ENCODE measurements around the gene OR51E2.

DNA sequence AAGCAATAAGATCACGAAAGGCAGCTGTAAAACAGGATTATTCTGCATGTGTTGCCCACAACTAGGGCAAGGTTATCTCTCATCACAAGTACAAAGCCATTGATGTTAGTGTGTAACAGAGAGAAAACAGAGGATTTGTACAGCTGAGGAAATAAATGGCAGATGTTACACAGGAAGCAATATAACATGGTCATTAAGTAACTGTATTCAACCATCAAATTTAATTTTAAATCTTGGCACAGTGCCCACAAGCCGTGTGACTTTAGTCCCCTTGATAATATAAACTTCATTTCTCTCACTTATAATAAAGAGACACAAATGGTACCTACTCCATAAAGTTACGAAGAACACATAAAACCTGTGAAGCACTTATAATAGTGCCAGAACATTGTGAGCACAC lies 17.3 kb downstream of the OR51E2 start:
- TF ChIP-seq, protein P1, sequence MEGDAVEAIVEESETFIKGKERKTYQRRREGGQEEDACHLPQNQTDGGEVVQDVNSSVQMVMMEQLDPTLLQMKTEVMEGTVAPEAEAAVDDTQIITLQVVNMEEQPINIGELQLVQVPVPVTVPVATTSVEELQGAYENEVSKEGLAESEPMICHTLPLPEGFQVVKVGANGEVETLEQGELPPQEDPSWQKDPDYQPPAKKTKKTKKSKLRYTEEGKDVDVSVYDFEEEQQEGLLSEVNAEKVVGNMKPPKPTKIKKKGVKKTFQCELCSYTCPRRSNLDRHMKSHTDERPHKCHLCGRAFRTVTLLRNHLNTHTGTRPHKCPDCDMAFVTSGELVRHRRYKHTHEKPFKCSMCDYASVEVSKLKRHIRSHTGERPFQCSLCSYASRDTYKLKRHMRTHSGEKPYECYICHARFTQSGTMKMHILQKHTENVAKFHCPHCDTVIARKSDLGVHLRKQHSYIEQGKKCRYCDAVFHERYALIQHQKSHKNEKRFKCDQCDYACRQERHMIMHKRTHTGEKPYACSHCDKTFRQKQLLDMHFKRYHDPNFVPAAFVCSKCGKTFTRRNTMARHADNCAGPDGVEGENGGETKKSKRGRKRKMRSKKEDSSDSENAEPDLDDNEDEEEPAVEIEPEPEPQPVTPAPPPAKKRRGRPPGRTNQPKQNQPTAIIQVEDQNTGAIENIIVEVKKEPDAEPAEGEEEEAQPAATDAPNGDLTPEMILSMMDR (conservative IDR thresholded peaks at IDR 0.05; ENCODE audit: low read depth in 2 of 2), result no peak
- TF ChIP-seq POLR2AphosphoS5 (IDR thresholded peaks at IDR 0.05; ENCODE audit: low read depth) (no peak), EZH2phosphoT487 (IDR thresholded peaks at IDR 0.05; ENCODE audit: unreplicated experiment) (no peak), CREB1 (CRISPR knock-in tag; IDR thresholded peaks at IDR 0.05; ENCODE audit: low read depth) (no peak), STAT1 (IDR thresholded peaks at IDR 0.05; ENCODE audit: unreplicated experiment) (no peak), EZH2 (IDR thresholded peaks at IDR 0.05; ENCODE audit: low read depth, unreplicated experiment) (no peak)
- TF ChIP-seq, protein P2, sequence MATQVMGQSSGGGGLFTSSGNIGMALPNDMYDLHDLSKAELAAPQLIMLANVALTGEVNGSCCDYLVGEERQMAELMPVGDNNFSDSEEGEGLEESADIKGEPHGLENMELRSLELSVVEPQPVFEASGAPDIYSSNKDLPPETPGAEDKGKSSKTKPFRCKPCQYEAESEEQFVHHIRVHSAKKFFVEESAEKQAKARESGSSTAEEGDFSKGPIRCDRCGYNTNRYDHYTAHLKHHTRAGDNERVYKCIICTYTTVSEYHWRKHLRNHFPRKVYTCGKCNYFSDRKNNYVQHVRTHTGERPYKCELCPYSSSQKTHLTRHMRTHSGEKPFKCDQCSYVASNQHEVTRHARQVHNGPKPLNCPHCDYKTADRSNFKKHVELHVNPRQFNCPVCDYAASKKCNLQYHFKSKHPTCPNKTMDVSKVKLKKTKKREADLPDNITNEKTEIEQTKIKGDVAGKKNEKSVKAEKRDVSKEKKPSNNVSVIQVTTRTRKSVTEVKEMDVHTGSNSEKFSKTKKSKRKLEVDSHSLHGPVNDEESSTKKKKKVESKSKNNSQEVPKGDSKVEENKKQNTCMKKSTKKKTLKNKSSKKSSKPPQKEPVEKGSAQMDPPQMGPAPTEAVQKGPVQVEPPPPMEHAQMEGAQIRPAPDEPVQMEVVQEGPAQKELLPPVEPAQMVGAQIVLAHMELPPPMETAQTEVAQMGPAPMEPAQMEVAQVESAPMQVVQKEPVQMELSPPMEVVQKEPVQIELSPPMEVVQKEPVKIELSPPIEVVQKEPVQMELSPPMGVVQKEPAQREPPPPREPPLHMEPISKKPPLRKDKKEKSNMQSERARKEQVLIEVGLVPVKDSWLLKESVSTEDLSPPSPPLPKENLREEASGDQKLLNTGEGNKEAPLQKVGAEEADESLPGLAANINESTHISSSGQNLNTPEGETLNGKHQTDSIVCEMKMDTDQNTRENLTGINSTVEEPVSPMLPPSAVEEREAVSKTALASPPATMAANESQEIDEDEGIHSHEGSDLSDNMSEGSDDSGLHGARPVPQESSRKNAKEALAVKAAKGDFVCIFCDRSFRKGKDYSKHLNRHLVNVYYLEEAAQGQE (IDR thresholded peaks at IDR 0.05; ENCODE audit: unreplicated experiment), result no peak
- TF ChIP-seq, protein P3, sequence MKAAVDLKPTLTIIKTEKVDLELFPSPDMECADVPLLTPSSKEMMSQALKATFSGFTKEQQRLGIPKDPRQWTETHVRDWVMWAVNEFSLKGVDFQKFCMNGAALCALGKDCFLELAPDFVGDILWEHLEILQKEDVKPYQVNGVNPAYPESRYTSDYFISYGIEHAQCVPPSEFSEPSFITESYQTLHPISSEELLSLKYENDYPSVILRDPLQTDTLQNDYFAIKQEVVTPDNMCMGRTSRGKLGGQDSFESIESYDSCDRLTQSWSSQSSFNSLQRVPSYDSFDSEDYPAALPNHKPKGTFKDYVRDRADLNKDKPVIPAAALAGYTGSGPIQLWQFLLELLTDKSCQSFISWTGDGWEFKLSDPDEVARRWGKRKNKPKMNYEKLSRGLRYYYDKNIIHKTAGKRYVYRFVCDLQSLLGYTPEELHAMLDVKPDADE (IDR thresholded peaks at IDR 0.05), result no peak

All from GM23338 (cell line).